HG03095 (cell line): ENCODE data around the gene COL11A2.

Source experiments
- ATAC-seq: cut with Tn5 transposase; IDR thresholded peaks from one replicate; pipeline ENCODE4 v1.9.1; 2021; ENCODE audit warnings: moderate library complexity; ENCODE audit not compliant: unreplicated experiment

COL11A2 gene

DNA sequence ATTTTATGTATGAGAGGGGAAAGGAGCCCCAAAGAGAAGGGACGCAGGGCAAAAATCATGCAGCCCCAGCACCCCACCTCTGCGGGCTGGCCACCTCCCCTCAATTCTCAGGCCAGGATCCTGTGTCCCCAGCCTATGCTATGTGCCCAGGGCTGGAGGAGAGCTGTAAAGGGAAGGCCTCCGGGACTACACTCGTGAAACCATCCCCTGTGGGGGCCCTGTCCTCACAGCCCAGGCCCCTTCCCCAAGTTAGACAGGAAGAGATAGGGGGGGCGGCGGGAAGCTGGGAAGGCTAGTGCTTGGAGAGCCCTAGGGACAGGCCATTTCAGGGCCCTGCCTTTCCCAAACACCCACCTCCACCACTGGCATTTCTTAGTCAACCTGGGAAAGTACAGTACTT lies 1.4 kb upstream of the COL11A2 start:
- no peak for ATAC-seq

- no peak for ATAC-seq
Observed at GRCh38 chr6:33192671-33193602, 670 bp upstream of the COL11A2 start.

GRCh38 chr6:33191383-33192104 lies 723 bp downstream of the COL11A2 start:
- ATAC-seq: no peak

DNA sequence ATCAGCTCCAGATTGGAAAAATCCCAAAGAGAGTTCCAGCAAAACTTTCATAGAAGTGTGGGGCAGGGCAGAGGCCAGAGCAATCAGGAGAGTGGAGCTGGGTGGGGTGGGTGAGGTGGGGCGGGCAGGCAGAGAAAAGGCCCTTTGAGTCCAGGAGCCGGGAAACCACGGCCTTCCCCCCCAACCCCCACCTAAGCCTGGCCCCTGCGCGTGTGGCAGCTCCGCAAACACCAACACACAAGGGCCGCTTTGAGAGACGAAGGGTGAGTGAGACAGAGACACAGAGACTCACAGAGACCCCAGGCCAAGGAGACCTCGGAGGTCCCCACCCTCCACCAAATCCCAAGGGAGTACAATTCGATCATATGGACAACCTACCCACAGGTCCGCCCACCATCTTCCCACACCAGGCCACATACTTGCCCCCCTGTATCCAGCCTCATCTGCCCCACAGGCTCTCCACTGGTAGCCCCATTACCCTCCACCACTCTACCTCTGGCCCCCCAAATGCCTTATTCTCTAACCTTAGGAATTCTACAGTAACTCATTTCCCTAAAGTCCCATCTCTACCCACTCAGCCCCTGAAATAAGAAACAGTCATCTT lies 1.7 kb downstream of the COL11A2 start:
- ATAC-seq: no peak

DNA sequence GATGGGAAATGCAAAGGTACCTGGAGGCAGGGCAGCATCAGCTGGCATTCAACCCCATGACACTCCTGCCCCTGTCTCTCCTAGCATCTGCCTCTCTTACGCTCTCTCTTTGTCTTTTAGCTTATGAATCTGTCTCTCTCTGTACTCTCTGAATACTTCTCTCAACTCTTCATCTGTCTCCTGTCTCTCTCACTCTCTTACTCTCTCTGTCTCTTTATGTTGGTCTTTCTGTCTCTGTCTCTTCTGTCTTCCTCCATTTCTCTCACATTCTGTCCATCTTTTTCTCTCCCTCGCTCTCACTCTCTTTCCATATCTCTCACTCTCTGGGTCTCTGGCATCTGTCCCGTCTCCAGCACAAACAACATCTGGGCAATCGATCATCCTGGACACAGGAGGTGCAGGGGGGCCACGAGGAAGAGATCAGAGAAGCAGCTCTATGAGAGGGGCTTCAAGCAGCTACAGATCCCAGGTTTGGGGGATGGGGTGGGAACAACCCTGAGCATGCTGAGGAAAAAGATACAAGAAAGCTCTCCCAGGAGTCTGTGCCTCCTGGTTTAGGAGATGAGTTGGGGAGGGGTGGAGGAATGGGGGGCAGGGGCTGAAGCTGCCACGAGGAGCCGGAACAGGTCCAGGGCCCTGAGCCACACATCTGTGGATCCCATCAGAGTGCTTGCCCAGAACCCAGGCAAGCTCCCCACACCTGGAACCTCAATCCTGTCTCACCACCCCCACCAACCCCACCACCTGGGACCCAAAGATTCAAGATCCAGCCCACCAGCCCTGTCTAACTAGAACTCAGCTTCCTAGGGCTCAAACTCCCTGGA lies 2.4 kb downstream of the COL11A2 start:
- no peak for ATAC-seq

DNA sequence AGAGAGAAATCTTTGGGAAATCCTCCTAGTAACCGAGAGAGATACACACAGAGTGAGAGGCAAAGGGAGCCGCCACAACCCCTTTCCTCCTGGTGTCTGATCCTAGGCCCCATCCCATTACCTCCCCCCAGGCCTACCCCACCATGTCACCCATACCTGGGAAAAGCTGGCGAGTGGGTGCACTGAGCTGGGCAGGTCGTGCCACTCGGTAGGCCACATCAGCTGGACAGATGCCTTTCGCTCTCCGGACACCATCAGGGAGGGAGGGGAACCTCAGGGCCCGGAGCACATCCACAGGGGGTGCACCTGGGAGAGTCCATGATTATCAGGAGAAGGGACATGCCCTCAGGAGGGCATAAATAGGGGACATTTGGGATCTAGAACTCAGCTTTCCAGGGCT lies 3.1 kb downstream of the COL11A2 start:
- ATAC-seq: no peak

DNA sequence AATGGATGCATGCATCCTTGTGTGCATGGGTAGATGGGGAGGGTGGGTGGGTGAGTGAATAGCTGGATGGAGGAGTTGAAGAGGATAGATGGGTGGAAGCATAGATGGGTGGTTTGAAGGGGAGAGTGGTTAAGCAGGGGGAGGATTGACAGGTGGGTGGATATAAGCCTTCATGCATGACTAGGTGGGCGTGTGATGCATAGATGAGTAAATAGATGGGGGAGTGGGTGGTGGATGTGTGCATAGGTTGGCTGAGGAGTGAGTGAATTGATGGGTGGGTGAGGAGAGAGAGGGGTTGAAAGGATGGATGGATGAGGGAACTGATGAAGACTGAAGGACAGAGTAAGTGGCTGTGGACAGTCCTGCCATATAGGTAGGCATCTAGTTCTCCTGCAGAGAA lies 4.5 kb downstream of the COL11A2 start:
- ATAC-seq: no peak

- ATAC-seq: no peak
Observed at GRCh38 chr6:33185654-33186187, 6.5 kb downstream of the COL11A2 start.

GRCh38 chr6:33185190-33185589 lies 7.1 kb downstream of the COL11A2 start:
- no peak for ATAC-seq

GRCh38 chr6:33183071-33183683 lies 9.1 kb downstream of the COL11A2 start:
- ATAC-seq: no peak

DNA sequence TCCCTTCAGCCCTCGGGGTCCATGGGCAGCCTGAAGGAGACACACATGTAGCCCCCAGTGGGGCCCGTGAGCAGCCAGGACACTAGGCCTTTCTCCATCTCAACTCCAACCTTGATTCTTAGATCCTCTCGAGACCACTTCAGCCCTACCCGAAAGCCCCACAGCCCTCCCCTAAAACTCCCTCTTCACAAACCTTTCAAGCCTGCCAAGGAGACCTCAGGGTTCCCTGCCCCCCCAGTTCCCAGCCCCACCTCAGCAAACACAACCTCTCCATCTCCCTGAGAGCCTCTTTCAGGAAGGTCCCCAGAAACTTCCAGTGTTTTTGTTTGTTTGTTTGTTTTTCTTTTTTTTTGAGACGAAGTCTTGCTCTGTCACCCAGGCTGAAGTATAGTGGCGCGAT lies 11.1 kb downstream of the COL11A2 start:
- ATAC-seq: no peak

GRCh38 chr6:33178755-33179475 lies 13.4 kb downstream of the COL11A2 start:
- no peak for ATAC-seq

GRCh38 chr6:33177552-33178446 lies 14.5 kb downstream of the COL11A2 start:
- no peak for ATAC-seq

DNA sequence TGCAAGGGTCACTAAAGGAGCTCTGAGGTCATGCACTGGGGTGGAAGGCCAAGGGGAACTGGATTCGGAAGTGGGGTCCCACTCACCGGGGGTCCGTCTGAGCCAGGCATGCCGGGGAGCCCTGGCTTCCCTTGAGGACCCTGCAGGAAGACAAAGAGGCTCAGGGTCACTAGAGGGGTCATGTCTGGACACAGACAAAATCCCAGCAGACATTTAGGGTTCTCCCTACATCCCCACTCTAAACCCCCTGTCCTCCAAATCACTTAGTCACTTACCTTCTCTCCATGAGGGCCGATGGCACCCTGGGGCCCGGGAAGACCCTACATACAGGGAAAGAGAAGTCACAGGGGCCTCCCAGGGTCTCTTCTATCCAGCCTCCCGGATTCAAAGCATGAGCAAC lies 15.4 kb downstream of the COL11A2 start:
- no peak for ATAC-seq

GRCh38 chr6:33175436-33176069 lies 16.7 kb downstream of the COL11A2 start:
- no peak for ATAC-seq

DNA sequence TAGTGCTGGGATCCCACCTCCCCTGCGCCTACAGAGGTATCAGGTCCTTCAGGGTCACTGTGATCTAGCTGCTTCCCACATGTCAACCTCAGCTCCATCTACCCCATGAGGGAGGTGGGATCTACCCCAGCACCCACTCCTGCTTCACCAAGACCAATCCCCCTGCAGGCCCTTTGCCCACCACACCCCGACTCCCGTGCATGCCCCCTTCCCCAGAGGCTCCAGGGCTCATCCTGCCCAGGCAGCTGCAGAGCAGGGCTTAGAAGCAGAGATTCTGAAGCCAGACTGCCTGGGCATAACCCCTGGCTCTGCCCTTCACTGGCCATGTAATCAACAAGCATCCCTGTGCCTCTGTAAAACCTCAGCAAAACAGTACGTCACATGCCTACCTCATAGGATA lies 17.5 kb downstream of the COL11A2 start:
- ATAC-seq: no peak

DNA sequence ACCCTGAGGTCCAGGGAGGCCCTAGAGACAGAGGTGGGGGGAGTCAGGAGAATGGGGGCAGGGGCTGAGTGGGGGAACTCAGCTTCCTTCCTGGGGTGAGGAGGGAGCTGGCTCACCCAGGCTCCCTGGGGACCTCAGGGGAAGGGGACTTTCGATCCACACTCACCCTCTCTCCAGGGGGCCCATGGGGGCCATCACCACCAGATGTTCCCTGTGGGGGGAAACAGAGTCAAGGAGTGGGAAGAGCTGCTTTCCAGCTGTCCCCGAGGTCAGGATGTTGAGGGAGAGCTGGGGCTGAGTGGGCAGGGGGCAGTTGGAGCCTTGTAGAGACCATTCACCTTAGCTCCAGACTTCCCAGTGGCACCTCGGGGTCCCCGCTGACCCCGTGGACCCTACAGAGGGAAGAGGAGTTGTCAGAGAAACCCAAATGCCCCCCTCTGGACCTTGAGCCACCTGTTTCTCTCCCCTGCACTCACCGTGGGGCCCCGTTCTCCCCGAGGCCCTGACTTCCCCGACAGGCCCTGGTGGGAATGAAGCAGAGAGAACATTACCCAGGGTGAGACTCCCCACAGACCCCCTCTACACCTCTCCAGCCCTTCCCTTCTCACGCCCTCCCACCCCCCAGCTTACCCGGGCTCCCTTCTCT lies 18.6 kb downstream of the COL11A2 start:
- ATAC-seq: no peak
